Measurements from ENCODE around the gene LDLRAD4. TPM values are rescaled to one million over a fixed set of nuclear protein-coding genes. Genes with fewer than 3 reads are reported as not detected.

Gene LDLRAD4
- total and polyA plus RNA-seq, 9 of the 15 experiments (the other 6 are each of a cell fraction or from before 2014, with no cell fraction given) = 0.01 TPM; not detected in 8

DNA sequence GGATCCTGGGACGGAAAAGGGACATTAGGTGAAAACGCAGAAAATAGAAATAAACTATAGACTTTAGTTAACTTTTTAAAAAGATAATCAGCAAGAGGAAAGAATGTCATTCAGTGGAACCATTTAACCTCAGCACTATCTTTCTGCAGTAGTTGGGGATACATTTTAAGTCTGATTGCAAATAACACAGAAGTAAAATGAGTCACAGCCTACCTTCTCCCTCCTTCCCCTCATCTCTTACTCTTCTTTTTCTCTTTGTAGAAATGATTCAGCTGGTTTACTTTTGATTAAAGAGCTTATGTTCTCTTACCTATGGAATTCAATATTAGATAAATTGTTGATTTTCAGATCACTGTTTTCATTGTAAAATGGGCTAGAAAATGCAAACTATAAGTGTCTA is 336.6 kb downstream of the LDLRAD4 start:
- TF ChIP-seq ZNF175 (CRISPR knock-in tag; IDR thresholded peaks at IDR 0.05; ENCODE audit: low read depth) = no peak
- TF ChIP-seq, protein P1, sequence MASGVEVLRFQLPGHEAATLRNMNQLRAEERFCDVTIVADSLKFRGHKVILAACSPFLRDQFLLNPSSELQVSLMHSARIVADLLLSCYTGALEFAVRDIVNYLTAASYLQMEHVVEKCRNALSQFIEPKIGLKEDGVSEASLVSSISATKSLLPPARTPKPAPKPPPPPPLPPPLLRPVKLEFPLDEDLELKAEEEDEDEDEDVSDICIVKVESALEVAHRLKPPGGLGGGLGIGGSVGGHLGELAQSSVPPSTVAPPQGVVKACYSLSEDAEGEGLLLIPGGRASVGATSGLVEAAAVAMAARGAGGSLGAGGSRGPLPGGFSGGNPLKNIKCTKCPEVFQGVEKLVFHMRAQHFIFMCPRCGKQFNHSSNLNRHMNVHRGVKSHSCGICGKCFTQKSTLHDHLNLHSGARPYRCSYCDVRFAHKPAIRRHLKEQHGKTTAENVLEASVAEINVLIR (CRISPR knock-in tag; IDR thresholded peaks at IDR 0.05) = no peak
- TF ChIP-seq EZH2 (IDR thresholded peaks at IDR 0.05; ENCODE audit: borderline replicate concordance, low read depth, low read length) = no peak
- no peak for TF ChIP-seq TRIM25 (IDR thresholded peaks at IDR 0.05; ENCODE audit: borderline replicate concordance)
- TF ChIP-seq, protein P2, sequence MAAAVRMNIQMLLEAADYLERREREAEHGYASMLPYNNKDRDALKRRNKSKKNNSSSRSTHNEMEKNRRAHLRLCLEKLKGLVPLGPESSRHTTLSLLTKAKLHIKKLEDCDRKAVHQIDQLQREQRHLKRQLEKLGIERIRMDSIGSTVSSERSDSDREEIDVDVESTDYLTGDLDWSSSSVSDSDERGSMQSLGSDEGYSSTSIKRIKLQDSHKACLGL (CRISPR knock-in tag; IDR thresholded peaks at IDR 0.05; ENCODE audit: borderline replicate concordance, poor library complexity, severe bottlenecking) = no peak
- no peak for TF ChIP-seq XRCC3 (IDR thresholded peaks at IDR 0.05)
- no peak for TF ChIP-seq TGIF2 (CRISPR knock-in tag; IDR thresholded peaks at IDR 0.05)
- TF ChIP-seq NUFIP1 (IDR thresholded peaks at IDR 0.05; ENCODE audit: partially characterized antibody) = no peak
- TF ChIP-seq ZNF79 (CRISPR knock-in tag; IDR thresholded peaks at IDR 0.05; ENCODE audit: low read depth) = no peak
- no peak for TF ChIP-seq RFX1 (IDR thresholded peaks at IDR 0.05)
- no peak for TF ChIP-seq ZNF146 (CRISPR knock-in tag; IDR thresholded peaks at IDR 0.05; ENCODE audit: unreplicated experiment)
- TF ChIP-seq, protein P3, sequence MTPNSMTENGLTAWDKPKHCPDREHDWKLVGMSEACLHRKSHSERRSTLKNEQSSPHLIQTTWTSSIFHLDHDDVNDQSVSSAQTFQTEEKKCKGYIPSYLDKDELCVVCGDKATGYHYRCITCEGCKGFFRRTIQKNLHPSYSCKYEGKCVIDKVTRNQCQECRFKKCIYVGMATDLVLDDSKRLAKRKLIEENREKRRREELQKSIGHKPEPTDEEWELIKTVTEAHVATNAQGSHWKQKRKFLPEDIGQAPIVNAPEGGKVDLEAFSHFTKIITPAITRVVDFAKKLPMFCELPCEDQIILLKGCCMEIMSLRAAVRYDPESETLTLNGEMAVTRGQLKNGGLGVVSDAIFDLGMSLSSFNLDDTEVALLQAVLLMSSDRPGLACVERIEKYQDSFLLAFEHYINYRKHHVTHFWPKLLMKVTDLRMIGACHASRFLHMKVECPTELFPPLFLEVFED (CRISPR knock-in tag; conservative IDR thresholded peaks at IDR 0.05) = no peak
- no peak for TF ChIP-seq POLR2H (tag; IDR thresholded peaks at IDR 0.05; ENCODE audit: low read depth)
- no peak for TF ChIP-seq KHSRP (IDR thresholded peaks at IDR 0.05)
- no peak for TF ChIP-seq ZNF140 (CRISPR knock-in tag; IDR thresholded peaks at IDR 0.05)
- no peak for TF ChIP-seq HOXB6 (CRISPR knock-in tag; IDR thresholded peaks at IDR 0.05; ENCODE audit: borderline replicate concordance)
- TF ChIP-seq, protein P4, sequence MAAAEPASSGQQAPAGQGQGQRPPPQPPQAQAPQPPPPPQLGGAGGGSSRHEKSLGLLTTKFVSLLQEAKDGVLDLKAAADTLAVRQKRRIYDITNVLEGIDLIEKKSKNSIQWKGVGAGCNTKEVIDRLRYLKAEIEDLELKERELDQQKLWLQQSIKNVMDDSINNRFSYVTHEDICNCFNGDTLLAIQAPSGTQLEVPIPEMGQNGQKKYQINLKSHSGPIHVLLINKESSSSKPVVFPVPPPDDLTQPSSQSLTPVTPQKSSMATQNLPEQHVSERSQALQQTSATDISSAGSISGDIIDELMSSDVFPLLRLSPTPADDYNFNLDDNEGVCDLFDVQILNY (CRISPR knock-in tag; IDR thresholded peaks at IDR 0.05) = no peak
- BruUV-seq (replicated peaks) = no TSS peak
- Histone ChIP-seq H3K9ac (ENCODE audit: insufficient read depth in 1 of 2, low read depth in 2 of 2, low read length in 2 of 2) (no peak overlapping the region), H3K4me2 (ENCODE audit: insufficient read depth, low read length) (no peak overlapping the region), H4K20me1 (replicated peaks; ENCODE audit: control insufficient read depth, insufficient read depth, low read length) (no peaks in the 10 kb centered on the region; the same call in 1 of the 2 replicates), H3K4me3 (no peak overlapping the region), H3K9me1 (ENCODE audit: control insufficient read depth, insufficient read depth, low read length) (no peaks in the 10 kb centered on the region), H3K4me1 (replicated peaks in 1 of 2; ENCODE audit: control insufficient read depth in 2 of 2, insufficient read depth in 2 of 2, low read length in 2 of 2) (no peaks in the 10 kb centered on the region), H3K9me3 (replicated peaks; ENCODE audit: control insufficient read depth, insufficient read depth, low read depth, low read length) (no peaks in the 10 kb centered on the region), H3K27me3 (ENCODE audit: control insufficient read depth in 2 of 2, insufficient read depth in 2 of 2, low read length in 2 of 2) (peaks cover 0 to 8% of the 10 kb centered on the region in 2 experiments; a peak in 3 of 5 replicates), H3K36me3 (ENCODE audit: control insufficient read depth, insufficient read depth, low read length) (no peaks in the 10 kb centered on the region), H2AFZ (ENCODE audit: low read depth, low read length) (no peak overlapping the region), H3K79me2 (ENCODE audit: control insufficient read depth, insufficient read depth, low read length) (no peaks in the 10 kb centered on the region), H3K27ac (ENCODE audit: extremely low read depth, low read depth, low read length) (no peak overlapping the region)
- in situ Hi-C loops (cut with MboI) = loop anchor here (10.0 kb wide), 1 partner anchor 530 kb away; no protein-coding TSS in a partner anchor
- ChIA-PET POLR2A (interaction anchor here (0.6 to 0.7 kb wide), 2 partner anchors 19 to 499 kb away, joined by 3 read pairs; no protein-coding TSS in a partner anchor), CTCF (ENCODE audit: low intra/inter-chr PET ratio) (no interaction called here)
- intact Hi-C loops (cut with micrococcal nuclease) = loop anchor here (5.0 to 10.0 kb wide), 2 partner anchors 247 to 520 kb away; no protein-coding TSS in a partner anchor
- FAIRE-seq (no peak), DNase-seq (ENCODE audit: extremely low read depth in 1 of 4, low spot score in 3 of 4) (no peak), ATAC-seq (no peak)
- WGBS (ENCODE audit: insufficient coverage, low coverage, missing lambda C conversion rate) = 0% methylated on average over 2 of the region's 2 CpGs

All from K562 (cell line).